Measurements from ENCODE around the gene CHRM3.

The CHRM3 gene

GRCh38 chr1:239383714-239384113 is 2.7 kb upstream of the CHRM3 start:
- Histone ChIP-seq H3K9me3 (ENCODE audit: severe bottlenecking) (no peaks in the 10 kb centered on the region), H3K27me3 (ENCODE audit: insufficient read depth, poor library complexity, severe bottlenecking) (peaks cover 43% of the 10 kb centered on the region), H3K4me3 (ENCODE audit: severe bottlenecking) (no peak overlapping the region), H3K27ac (ENCODE audit: poor library complexity, severe bottlenecking) (no peak overlapping the region), H3K4me1 (ENCODE audit: insufficient read depth, poor library complexity, severe bottlenecking) (no peaks in the 10 kb centered on the region), H3K36me3 (ENCODE audit: low read depth) (no peaks in the 10 kb centered on the region)
- no peak for TF ChIP-seq CTCF (IDR thresholded peaks at IDR 0.05; ENCODE audit: poor library complexity, severe bottlenecking)
- DNase-seq (ENCODE audit: low spot score) = no peak
- ATAC-seq (ENCODE audit: low read depth) = no peak

GRCh38 chr1:239387304-239388158 is 1.2 kb downstream of the CHRM3 start:
- Histone ChIP-seq H3K27ac (ENCODE audit: poor library complexity, severe bottlenecking) (no peak overlapping the region), H3K27me3 (ENCODE audit: insufficient read depth, poor library complexity, severe bottlenecking) (peaks cover 54% of the 10 kb centered on the region), H3K4me1 (ENCODE audit: insufficient read depth, poor library complexity, severe bottlenecking) (no peaks in the 10 kb centered on the region), H3K4me3 (ENCODE audit: severe bottlenecking) (peak overlapping the region; percentile 17), H3K9me3 (ENCODE audit: severe bottlenecking) (no peaks in the 10 kb centered on the region), H3K36me3 (ENCODE audit: low read depth) (no peaks in the 10 kb centered on the region)
- no peak for TF ChIP-seq CTCF (IDR thresholded peaks at IDR 0.05; ENCODE audit: poor library complexity, severe bottlenecking)
- ATAC-seq (ENCODE audit: low read depth) (peak; percentile 35; the same call in 2 of the 3 replicates), DNase-seq (ENCODE audit: low spot score) (no peak)

- ATAC-seq (ENCODE audit: low read depth) = no peak
- Histone ChIP-seq H3K27ac (ENCODE audit: poor library complexity, severe bottlenecking) (no peak overlapping the region), H3K4me3 (ENCODE audit: severe bottlenecking) (no peak overlapping the region), H3K4me1 (ENCODE audit: insufficient read depth, poor library complexity, severe bottlenecking) (no peaks in the 10 kb centered on the region), H3K9me3 (ENCODE audit: severe bottlenecking) (no peaks in the 10 kb centered on the region), H3K27me3 (ENCODE audit: insufficient read depth, poor library complexity, severe bottlenecking) (peaks cover 54% of the 10 kb centered on the region), H3K36me3 (ENCODE audit: low read depth) (no peaks in the 10 kb centered on the region)
- no peak for DNase-seq (ENCODE audit: low spot score)
- no peak for TF ChIP-seq CTCF (IDR thresholded peaks at IDR 0.05; ENCODE audit: poor library complexity, severe bottlenecking)
These were observed 1.8 kb downstream of the CHRM3 start for GRCh38 chr1:239388159-239388485.

GRCh38 chr1:239388578-239388977 is 2.2 kb downstream of the CHRM3 start:
- no peaks in the 10 kb centered on the region for H3K9me3 ChIP-seq (ENCODE audit: severe bottlenecking)
- TF ChIP-seq CTCF (IDR thresholded peaks at IDR 0.05; ENCODE audit: poor library complexity, severe bottlenecking) = no peak
- ATAC-seq (ENCODE audit: low read depth) = no peak
- H3K27me3 ChIP-seq (ENCODE audit: insufficient read depth, poor library complexity, severe bottlenecking) = peaks cover 54% of the 10 kb centered on the region
- no peak overlapping the region for H3K4me3 ChIP-seq (ENCODE audit: severe bottlenecking)
- no peaks in the 10 kb centered on the region for H3K36me3 ChIP-seq (ENCODE audit: low read depth)
- no peak for DNase-seq (ENCODE audit: low spot score)
- no peak overlapping the region for H3K27ac ChIP-seq (ENCODE audit: poor library complexity, severe bottlenecking)
- H3K4me1 ChIP-seq (ENCODE audit: insufficient read depth, poor library complexity, severe bottlenecking) = no peaks in the 10 kb centered on the region

GRCh38 chr1:239389703-239390102 is 3.3 kb downstream of the CHRM3 start:
- TF ChIP-seq CTCF (IDR thresholded peaks at IDR 0.05; ENCODE audit: poor library complexity, severe bottlenecking) = no peak
- no peak for DNase-seq (ENCODE audit: low spot score)
- H3K27ac ChIP-seq (ENCODE audit: poor library complexity, severe bottlenecking) = no peak overlapping the region
- no peaks in the 10 kb centered on the region for H3K36me3 ChIP-seq (ENCODE audit: low read depth)
- no peak for ATAC-seq (ENCODE audit: low read depth)
- H3K4me3 ChIP-seq (ENCODE audit: severe bottlenecking) = no peak overlapping the region
- H3K27me3 ChIP-seq (ENCODE audit: insufficient read depth, poor library complexity, severe bottlenecking) = peaks cover 50% of the 10 kb centered on the region
- H3K9me3 ChIP-seq (ENCODE audit: severe bottlenecking) = no peaks in the 10 kb centered on the region
- H3K4me1 ChIP-seq (ENCODE audit: insufficient read depth, poor library complexity, severe bottlenecking) = no peaks in the 10 kb centered on the region
